SK-N-SH (cell line): ENCODE results near the gene ARPC4. TPM values are rescaled to one million over a fixed set of nuclear protein-coding genes. Genes with fewer than 3 reads are reported as not detected.

Experiments
- CTCF ChIA-PET: fragments of 300-600, 350-600 bp; formaldehyde crosslinking; extraction: SDS; loops from one replicate; lab custom pipeline; 2021; lab: Yijun Ruan, JAX
- POLR2A ChIA-PET: fragments of 350-600 bp; sonication (Branson Sonifier 250); formaldehyde crosslinking; extraction: SDS; loops from one replicate; lab custom pipeline; 2020; ENCODE audit warnings: antibody characterized with exemption, inconsistent platforms; lab: Yijun Ruan, JAX
- DNase-seq: peaks from one replicate; pipeline ENCODE4 v3.0.0; 2012
- H2AFZ ChIP-seq: fragments of 200-600 bp; sonication (generic); 2 replicates; pipeline ENCODE4 v1.8.1; 2016; ENCODE audit warnings: antibody characterized with exemption, mild to moderate bottlenecking, low read depth
- H3F3A ChIP-seq: fragments of 200-600 bp; sonication (generic); replicated peaks from 2 replicates; pipeline ENCODE3; 2016; ENCODE audit warnings: antibody characterized with exemption, mild to moderate bottlenecking; ENCODE audit not compliant: insufficient read depth
- H3K27ac ChIP-seq, 2 experiments: fragments of 200-500 bp in 1 of 2; fragments of 200-600 bp in 1 of 2; sonication (Bioruptor generic) in 1 of 2; sonication (generic), shearing (Covaris generic) in 1 of 2; 2 replicates each; pipeline versions ENCODE4 v1.5.1 to v1.6.1; 2014 to 2016; ENCODE audit warnings: low read depth in 2 of 2, inconsistent platforms in 1 of 2, low read length in 1 of 2, mild to moderate bottlenecking in 1 of 2, mixed read lengths in 1 of 2
- H3K27me3 ChIP-seq: fragments of 200-600 bp; sonication (generic), shearing (Covaris generic); 2 replicates; pipeline ENCODE4 v1.6.1; 2016; ENCODE audit warnings: mixed run types; ENCODE audit not compliant: insufficient read depth
- H3K36me3 ChIP-seq, 2 experiments: fragments of 200-500 bp in 1 of 2; fragments of 200-600 bp in 1 of 2; sonication (Bioruptor generic) in 1 of 2; sonication (generic) in 1 of 2; replicated peaks in 1 of 2; 2 replicates each; pipeline versions ENCODE3 to v1.5.1; 2014 to 2016; ENCODE audit warnings: low read length in 1 of 2, mild to moderate bottlenecking in 1 of 2; ENCODE audit not compliant: insufficient read depth in 2 of 2, control insufficient read depth in 1 of 2
- H3K4me1 ChIP-seq, 2 experiments: fragments of 200-500 bp in 1 of 2; fragments of 200-600 bp in 1 of 2; sonication (Bioruptor generic) in 1 of 2; sonication (generic), shearing (Covaris generic) in 1 of 2; 2 replicates each; pipeline versions ENCODE4 v1.5.1 to v1.6.1; 2014 to 2016; ENCODE audit warnings: low read depth in 1 of 2, low read length in 1 of 2, mixed run types in 1 of 2; ENCODE audit not compliant: insufficient read depth in 2 of 2, control insufficient read depth in 1 of 2
- H3K4me2 ChIP-seq: fragments of 200-600 bp; sonication (generic), shearing (Covaris generic); 2 replicates; pipeline ENCODE4 v1.6.1; 2017; ENCODE audit warnings: mixed run types
- H3K4me3 ChIP-seq, 2 experiments: fragments of 200-500 bp in 1 of 2; fragments of 200-600 bp in 1 of 2; sonication (Bioruptor generic) in 1 of 2; sonication (generic), shearing (Covaris generic) in 1 of 2; 2 replicates each; pipeline versions ENCODE4 v1.5.1 to v1.8.1; 2014 to 2016; ENCODE audit warnings: low read depth in 2 of 2, inconsistent platforms in 1 of 2, low read length in 1 of 2, mild to moderate bottlenecking in 1 of 2, mixed read lengths in 1 of 2, moderate library complexity in 1 of 2
- H3K79me2 ChIP-seq: fragments of 200-600 bp; sonication (generic); 2 replicates; pipeline ENCODE4 v1.8.1; 2017; ENCODE audit warnings: mild to moderate bottlenecking; ENCODE audit not compliant: insufficient read depth
- H3K9ac ChIP-seq: fragments of 200-600 bp; sonication (generic); 2 replicates; pipeline ENCODE4 v1.6.1; 2017; ENCODE audit warnings: mixed run types
- H3K9me2 ChIP-seq: fragments of 200-600 bp; sonication (generic); 2 replicates; pipeline ENCODE4 v1.6.1; 2017; ENCODE audit warnings: mixed run types
- H3K9me3 ChIP-seq: fragments of 200-600 bp; sonication (generic); 2 replicates; pipeline ENCODE4 v1.6.1; 2017; ENCODE audit warnings: mixed run types, mild to moderate bottlenecking, moderate library complexity
- H4K20me1 ChIP-seq: fragments of 200-600 bp; sonication (generic); 2 replicates; pipeline ENCODE4 v1.6.1; 2017; ENCODE audit warnings: mild to moderate bottlenecking, mixed run types; ENCODE audit not compliant: insufficient read depth
- CTCF ChIP-seq: fragments of 200-600 bp; sonication (generic); IDR thresholded peaks from 2 replicates; pipeline ENCODE4 v1.6.1; 2017; ENCODE audit warnings: antibody characterized with exemption, mild to moderate bottlenecking, moderate library complexity
- FOSL2 ChIP-seq: IDR thresholded peaks from 2 replicates; pipeline ENCODE4 v1.4.0; 2012; ENCODE audit warnings: low read depth, mild to moderate bottlenecking, moderate library complexity, borderline replicate concordance
- IRF3 ChIP-seq: fragments of 150-350 bp; IDR thresholded peaks from 2 replicates; pipeline ENCODE4 v1.6.1; 2016; ENCODE audit warnings: mild to moderate bottlenecking, low read depth, low read length
- MAX ChIP-seq: IDR thresholded peaks from 2 replicates; pipeline ENCODE4 v1.4.0; 2012; ENCODE audit warnings: low read depth
- MEF2A ChIP-seq: IDR thresholded peaks from 2 replicates; pipeline ENCODE4 v1.4.0; 2012; ENCODE audit warnings: low read depth, borderline replicate concordance
- PBX3 ChIP-seq: IDR thresholded peaks from 2 replicates; pipeline ENCODE4; 2012
- RFX5 ChIP-seq: IDR thresholded peaks from 2 replicates; pipeline ENCODE4 v1.6.1; 2012; ENCODE audit warnings: mild to moderate bottlenecking, improper control_type of control experiment, low read length
- RXRA ChIP-seq: IDR thresholded peaks from 2 replicates; pipeline ENCODE4 v1.4.0; 2012; ENCODE audit warnings: low read depth, mild to moderate bottlenecking, borderline replicate concordance
- SIN3A ChIP-seq: IDR thresholded peaks from 2 replicates; pipeline ENCODE4 v1.6.1; 2012; ENCODE audit warnings: low read depth, mild to moderate bottlenecking, low read length, moderate library complexity, borderline replicate concordance
- TEAD4 ChIP-seq: IDR thresholded peaks from 2 replicates; pipeline ENCODE4 v1.4.0; 2012; ENCODE audit warnings: mild to moderate bottlenecking, borderline replicate concordance; ENCODE audit not compliant: insufficient read depth
- USF2 ChIP-seq: fragments of 150-350 bp; IDR thresholded peaks from 2 replicates; pipeline ENCODE4 v1.6.1; 2017; ENCODE audit warnings: antibody characterized with exemption, low read length, low read depth, borderline replicate concordance
- WGBS: methylation state at CpG from one replicate; pipeline ENCODE4 v1.1.6; 2017; ENCODE audit warnings: low lambda C conversion rate; 5-methylcytosine and 5-hydroxymethylcytosine counted together
- polyA plus RNA-seq, 3 experiments: library from polyadenylated mRNA; depleted of rRNA; stranded (reverse); fragments of >200 nt; gene quantifications; 2 replicates each; pipeline ENCODE4 v1.2.3, GENCODE V29; 2012

The ARPC4 gene
- polyA plus RNA-seq, 1 of the 3 experiments (the other 2 are of a cell fraction), result 233 TPM

GRCh38 chr3:9791127-9791526, 1.8 kb upstream of the ARPC4 start:
- 81% methylated on average over 4 of the region's 11 CpGs for WGBS
- H2AFZ ChIP-seq, result no peak overlapping the region
- H3F3A ChIP-seq, result no peaks in the 10 kb centered on the region
- H3K27me3 ChIP-seq, result no peaks in the 10 kb centered on the region
- peaks cover 43 to 44% of the 10 kb centered on the region in 2 experiments for H3K36me3 ChIP-seq
- H3K4me3 ChIP-seq, result peak overlapping the region; percentile 82 to 96; a peak in 3 of 4 replicates
- H4K20me1 ChIP-seq, result peaks cover 4% of the 10 kb centered on the region; the same call in 1 of the 2 replicates
- H3K9ac ChIP-seq, result peak overlapping the region; percentile 98; the same call in 1 of the 2 replicates
- no peak for DNase-seq
- H3K27ac ChIP-seq, result no peak overlapping the region
- H3K4me2 ChIP-seq, result peak overlapping the region; percentile 83
- peaks cover 10 to 13% of the 10 kb centered on the region in 2 experiments; a peak in 1 of 4 replicates for H3K4me1 ChIP-seq
- no peaks in the 10 kb centered on the region for H3K9me2 ChIP-seq
- H3K79me2 ChIP-seq, result peaks cover 54% of the 10 kb centered on the region
- CTCF ChIA-PET, result interaction anchor here (1.0 to 1.1 kb wide), 2 partner anchors 9 to 10 kb away, joined by 3 read pairs; no protein-coding TSS in a partner anchor
- no peaks in the 10 kb centered on the region for H3K9me3 ChIP-seq
- no peak for TF ChIP-seq RXRA
- TF ChIP-seq TEAD4, result no peak
- TF ChIP-seq RFX5, result no peak
- TF ChIP-seq SIN3A, result no peak
- no peak for TF ChIP-seq USF2
- no peak for TF ChIP-seq IRF3
- no peak for TF ChIP-seq PBX3
- no peak for TF ChIP-seq FOSL2
- no peak for TF ChIP-seq MEF2A
- no peak for TF ChIP-seq MAX
- TF ChIP-seq CTCF, result no peak
- POLR2A ChIA-PET, result interaction anchor here (0.6 to 0.7 kb wide), 2 partner anchors 22 to 27 kb away, joined by 3 to 4 read pairs; no protein-coding TSS in a partner anchor
